Measurements from ENCODE around the gene CDKAL1. TPM values are rescaled to one million over a fixed set of nuclear protein-coding genes. Genes with fewer than 3 reads are reported as not detected.

The CDKAL1 gene
- total RNA-seq, 1 donor from 2014 or later: 12.2 TPM

DNA sequence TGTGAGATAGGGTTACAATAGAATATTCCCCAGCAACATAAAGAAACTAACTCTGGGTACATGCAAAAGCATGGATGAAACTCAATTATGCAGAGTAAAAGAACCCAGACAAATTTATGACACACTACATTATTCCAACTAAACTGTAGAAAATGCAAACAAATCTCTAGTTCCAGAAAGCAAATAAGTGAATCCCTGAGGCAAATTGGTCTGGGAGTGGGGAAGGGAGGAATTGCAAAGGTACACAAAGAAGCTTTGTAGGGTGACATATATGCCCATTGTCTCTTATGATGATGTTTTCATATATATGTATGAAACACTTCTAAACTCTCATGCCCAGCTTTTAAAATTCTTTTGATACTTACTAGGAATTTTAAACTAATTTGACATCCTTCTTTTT, 266.0 kb downstream of the CDKAL1 start:
- TF ChIP-seq, protein P1, sequence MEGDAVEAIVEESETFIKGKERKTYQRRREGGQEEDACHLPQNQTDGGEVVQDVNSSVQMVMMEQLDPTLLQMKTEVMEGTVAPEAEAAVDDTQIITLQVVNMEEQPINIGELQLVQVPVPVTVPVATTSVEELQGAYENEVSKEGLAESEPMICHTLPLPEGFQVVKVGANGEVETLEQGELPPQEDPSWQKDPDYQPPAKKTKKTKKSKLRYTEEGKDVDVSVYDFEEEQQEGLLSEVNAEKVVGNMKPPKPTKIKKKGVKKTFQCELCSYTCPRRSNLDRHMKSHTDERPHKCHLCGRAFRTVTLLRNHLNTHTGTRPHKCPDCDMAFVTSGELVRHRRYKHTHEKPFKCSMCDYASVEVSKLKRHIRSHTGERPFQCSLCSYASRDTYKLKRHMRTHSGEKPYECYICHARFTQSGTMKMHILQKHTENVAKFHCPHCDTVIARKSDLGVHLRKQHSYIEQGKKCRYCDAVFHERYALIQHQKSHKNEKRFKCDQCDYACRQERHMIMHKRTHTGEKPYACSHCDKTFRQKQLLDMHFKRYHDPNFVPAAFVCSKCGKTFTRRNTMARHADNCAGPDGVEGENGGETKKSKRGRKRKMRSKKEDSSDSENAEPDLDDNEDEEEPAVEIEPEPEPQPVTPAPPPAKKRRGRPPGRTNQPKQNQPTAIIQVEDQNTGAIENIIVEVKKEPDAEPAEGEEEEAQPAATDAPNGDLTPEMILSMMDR (conservative IDR thresholded peaks at IDR 0.05; ENCODE audit: low read depth, low read length): no peak
- no peak overlapping the region for H3K4me3 ChIP-seq (ENCODE audit: low read depth, low read length)
- no peak for DNase-seq (ENCODE audit: low read depth)

DNA sequence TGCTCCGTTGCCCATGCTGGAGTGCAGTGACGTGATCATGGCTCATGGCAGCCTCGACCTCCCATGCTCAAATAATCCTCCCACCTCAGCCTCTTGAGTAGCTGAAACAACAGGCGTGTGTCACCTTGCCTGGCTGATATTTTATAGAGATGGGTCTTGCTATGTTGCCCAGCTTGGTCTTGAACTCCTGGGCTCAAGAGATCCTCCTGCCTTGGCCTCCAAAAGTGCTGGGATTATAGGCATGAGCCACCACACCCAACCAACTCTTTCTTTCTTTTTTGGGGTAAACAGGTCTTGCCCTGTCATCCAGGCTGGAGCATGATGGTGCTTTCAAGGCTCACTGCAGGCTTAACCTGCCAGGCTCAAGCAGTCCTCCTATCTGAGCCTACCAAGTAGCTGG, 266.4 kb downstream of the CDKAL1 start:
- DNase-seq (ENCODE audit: low read depth): no peak
- H3K4me3 ChIP-seq (ENCODE audit: low read depth, low read length): no peak overlapping the region
- TF ChIP-seq, protein P1 (conservative IDR thresholded peaks at IDR 0.05; ENCODE audit: low read depth, low read length): no peak

DNA sequence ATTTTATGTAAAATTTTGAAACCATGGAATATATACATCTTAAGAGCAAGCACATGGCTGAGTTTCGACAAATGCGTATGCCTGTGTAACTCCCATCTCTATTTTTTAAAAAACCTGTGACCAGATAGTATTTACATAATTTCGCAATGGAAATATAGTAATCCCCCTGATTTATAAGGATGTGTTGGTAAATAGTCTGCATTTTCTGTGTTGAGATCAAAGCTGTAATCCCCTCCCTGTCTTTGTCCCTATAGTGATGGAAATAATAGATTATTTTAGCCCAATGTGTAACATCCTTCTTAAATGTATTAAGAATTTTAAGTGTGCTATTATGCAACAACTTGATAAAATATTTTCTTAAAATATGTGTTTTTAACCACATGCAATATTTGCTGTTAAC, 267.3 kb downstream of the CDKAL1 start:
- no peak overlapping the region for H3K4me3 ChIP-seq (ENCODE audit: low read depth, low read length)
- TF ChIP-seq, protein P1 (conservative IDR thresholded peaks at IDR 0.05; ENCODE audit: low read depth, low read length): no peak
- no peak for DNase-seq (ENCODE audit: low read depth)

DNA sequence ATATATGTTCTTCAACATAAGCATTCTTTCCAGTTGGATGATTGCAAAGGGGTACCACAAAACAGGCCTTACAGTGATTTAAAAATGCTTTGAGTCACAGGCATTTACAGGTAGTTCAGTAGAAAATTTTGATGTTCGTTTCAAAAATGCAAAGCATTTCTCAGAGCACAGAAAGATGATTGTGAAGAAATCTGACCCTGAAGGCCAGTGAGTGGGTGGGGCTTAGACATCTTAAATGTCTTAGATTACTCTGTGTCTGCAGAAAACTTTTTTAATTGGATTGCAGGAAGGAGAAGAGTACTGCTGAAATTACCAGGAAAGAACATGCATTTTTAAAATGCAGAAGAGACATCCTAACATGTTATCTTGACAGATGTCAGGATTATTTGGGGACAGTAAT, 268.3 kb downstream of the CDKAL1 start:
- DNase-seq (ENCODE audit: low read depth): no peak
- TF ChIP-seq, protein P1 (conservative IDR thresholded peaks at IDR 0.05; ENCODE audit: low read depth, low read length): no peak
- no peak overlapping the region for H3K4me3 ChIP-seq (ENCODE audit: low read depth, low read length)

DNA sequence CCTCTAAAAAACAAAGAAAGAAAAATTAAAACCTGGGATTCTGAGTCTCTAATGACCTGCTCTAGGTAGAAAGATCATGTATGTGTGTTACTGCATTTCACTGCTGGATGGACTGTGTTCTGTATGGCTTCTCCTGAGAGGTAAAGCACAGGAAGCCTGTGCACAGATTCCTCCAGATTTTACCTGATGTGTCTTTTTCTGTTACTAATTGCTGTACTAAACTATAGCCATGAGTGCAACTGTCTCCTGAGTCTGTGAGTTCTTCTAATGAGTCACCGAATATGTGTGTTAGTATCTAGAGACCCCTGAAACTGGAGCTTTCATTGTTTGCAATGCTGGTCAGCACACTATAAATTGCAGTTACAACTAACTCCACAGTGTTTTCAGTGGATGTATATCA, 270.8 kb downstream of the CDKAL1 start:
- no peak for DNase-seq (ENCODE audit: low read depth)
- H3K4me3 ChIP-seq (ENCODE audit: low read depth, low read length): no peak overlapping the region
- TF ChIP-seq, protein P1 (conservative IDR thresholded peaks at IDR 0.05; ENCODE audit: low read depth, low read length): no peak

DNA sequence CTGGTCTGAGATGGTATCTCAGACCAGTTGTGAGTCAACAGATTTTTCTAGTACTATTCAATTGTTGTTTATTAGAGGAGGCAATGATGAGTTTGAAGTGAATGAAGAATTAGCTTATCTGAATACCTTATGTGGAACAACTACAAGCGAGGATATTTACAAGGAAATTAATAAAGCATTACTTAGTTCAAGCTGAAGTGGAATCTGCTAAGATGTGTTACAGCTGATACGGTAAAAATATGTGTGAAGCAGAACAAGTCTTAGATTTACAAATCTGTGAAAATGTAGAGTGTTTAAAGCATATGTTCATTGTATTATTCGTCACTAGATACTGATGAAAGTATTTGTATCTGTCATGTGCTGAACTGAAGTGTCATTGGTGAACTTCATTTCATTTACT, 272.4 kb downstream of the CDKAL1 start:
- H3K4me3 ChIP-seq (ENCODE audit: low read depth, low read length): no peak overlapping the region
- TF ChIP-seq, protein P1 (conservative IDR thresholded peaks at IDR 0.05; ENCODE audit: low read depth, low read length): no peak

DNA sequence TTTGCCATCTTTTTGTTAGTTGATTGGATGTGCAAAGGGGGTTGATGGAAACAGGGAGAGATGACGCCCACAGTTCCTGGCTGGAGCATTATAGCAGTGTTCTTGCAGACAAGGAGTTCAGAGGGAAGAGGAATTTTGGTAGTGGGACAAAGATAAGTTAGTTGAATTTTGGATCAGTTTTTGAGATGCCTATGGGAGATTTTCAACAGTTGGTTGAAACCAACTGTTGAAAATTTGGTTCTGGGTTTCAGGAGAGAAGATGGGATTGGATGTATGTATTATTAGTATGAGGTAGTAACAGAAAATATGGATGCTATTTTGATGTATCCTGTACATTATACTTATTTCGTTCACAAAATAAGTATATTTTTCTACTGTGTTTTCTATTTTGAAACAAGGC, 274.2 kb downstream of the CDKAL1 start:
- TF ChIP-seq, protein P1 (conservative IDR thresholded peaks at IDR 0.05; ENCODE audit: low read depth, low read length): no peak
- H3K4me3 ChIP-seq (ENCODE audit: low read depth, low read length): no peak overlapping the region
- DNase-seq (ENCODE audit: low read depth): no peak

More for the DNA sequence above, 272.4 kb downstream of the CDKAL1 start:
- no peak for DNase-seq (ENCODE audit: low read depth)

Measured in epithelial cell of proximal tubule (primary cell).